NCI-H460 (cell line): ENCODE measurements around the gene NLGN2. TPM values are rescaled to one million over a fixed set of nuclear protein-coding genes. Genes with fewer than 3 reads are reported as not detected.

Experiments used
- DNase-seq: peaks from one replicate; pipeline ENCODE4 v3.0.0-alpha.2; 2016; ENCODE audit warnings: low read depth; ENCODE audit errors: extremely low read depth
- total RNA-seq: library from RNA; depleted of rRNA; stranded (reverse); fragments of >200 nt; shearing (Covaris generic); gene quantifications from 2 replicates; pipeline ENCODE4 v1.2.3, GENCODE V29; 2014; rRNA removed

Gene NLGN2
- total RNA-seq, 1 experiment from 2014 or later, result 6.2 TPM

DNA sequence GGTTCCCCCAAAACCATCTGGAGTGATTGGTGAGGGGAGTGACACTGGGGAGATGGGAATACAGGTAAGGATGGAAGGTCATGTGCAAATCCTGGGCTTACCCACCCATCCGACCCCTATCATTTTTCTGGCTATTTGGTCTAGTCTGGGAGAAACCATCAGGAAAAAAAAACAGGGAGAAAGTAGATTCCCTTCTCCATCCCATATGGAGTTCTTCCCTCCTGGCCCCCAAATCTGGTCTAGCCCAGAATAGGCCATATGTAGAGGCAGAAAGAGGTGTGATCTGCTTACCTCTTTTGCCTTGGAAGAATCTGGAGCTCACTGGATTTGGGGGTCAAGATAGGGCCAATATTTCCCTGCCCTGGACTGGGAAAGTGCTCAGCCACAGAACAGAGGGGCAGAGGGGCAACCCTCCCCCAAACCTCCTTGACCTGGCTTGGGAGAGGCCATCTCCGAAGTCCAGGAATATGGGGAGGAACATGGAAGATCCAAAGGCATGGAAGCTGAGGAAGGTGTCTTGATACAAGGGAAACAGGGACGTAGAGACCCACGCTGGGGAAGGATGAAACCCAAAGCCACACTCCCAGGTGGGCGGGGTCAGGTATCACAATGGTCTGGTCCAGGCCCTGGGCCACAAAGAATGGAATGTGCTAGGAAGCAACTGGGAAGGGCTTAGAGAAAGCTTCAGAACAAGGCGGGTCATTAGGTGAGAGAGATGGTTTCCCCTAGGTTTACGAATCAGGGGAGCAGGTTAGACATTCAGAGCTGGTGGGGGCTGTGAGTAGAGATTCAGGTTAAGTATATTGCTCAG is 53.4 kb downstream of the NLGN2 start:
- no peak for DNase-seq

- no peak for DNase-seq
Measured at GRCh38 chr17:7462474-7463371, 55.1 kb downstream of the NLGN2 start.

GRCh38 chr17:7463372-7463846 is 55.8 kb downstream of the NLGN2 start:
- no peak for DNase-seq

GRCh38 chr17:7464081-7464480 is 56.4 kb downstream of the NLGN2 start:
- DNase-seq, result no peak

- no peak for DNase-seq
Measured at GRCh38 chr17:7465597-7466275, 58.1 kb downstream of the NLGN2 start.

GRCh38 chr17:7466318-7466638 is 58.6 kb downstream of the NLGN2 start:
- DNase-seq, result no peak

DNA sequence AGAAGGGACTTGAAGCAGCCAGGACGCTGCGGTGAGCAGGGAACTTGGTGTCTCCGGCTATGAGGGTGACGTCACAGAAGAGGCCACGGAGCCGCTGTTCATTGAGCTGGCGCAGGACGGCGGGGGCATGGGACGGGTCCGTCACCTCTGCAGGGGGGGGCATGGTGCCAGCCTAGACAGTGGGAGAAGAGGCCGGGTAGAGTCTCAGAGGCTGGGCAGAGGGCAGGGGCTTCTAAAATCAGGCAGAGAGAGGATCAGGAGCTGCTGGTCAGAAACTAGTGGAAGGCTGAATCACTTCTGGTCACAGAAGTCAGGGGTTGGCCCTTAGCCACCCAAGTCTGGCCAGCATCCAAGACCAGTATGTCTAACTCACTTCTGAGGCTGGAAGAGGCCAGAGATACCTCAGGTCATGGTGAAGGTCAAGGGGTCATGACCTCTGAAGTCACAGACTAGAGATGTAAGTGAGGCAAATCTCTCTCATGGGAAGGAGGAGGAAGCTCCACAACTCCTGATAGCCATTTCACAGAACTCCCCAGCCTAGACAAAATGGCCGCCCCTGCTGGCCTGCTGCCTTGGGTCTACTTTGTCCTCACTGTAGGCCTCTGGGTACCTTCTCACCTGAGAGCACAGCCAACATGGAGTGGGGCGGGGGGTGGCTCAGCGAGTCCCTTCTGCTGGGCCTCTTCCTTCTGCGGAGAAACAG is 59.1 kb downstream of the NLGN2 start:
- no peak for DNase-seq

- DNase-seq, result no peak
Measured at GRCh38 chr17:7467498-7467897, 59.9 kb downstream of the NLGN2 start.

- no peak for DNase-seq
Measured at GRCh38 chr17:7468290-7468689, 60.6 kb downstream of the NLGN2 start.

- DNase-seq, result no peak
Measured at GRCh38 chr17:7468804-7469389, 61.3 kb downstream of the NLGN2 start.

Other genes with a start within 250 kb of the NLGN2 start
- gene ASGR1, start 228.5 kb upstream of the NLGN2 start, total RNA-seq, result 0.22 TPM in 1 of 2 replicates, not detected in the other
- 3.6 and 3.7 TPM in 2 replicates for gene DLG4, start 188.0 kb upstream of the NLGN2 start, total RNA-seq
- 249 and 250 TPM in 2 replicates for gene ACADVL, start 187.9 kb upstream of the NLGN2 start, total RNA-seq
- gene DVL2, start 173.3 kb upstream of the NLGN2 start, total RNA-seq, result 49.5 and 54.9 TPM in 2 replicates
- 32.5 and 38.8 TPM in 2 replicates for gene PHF23, start 168.4 kb upstream of the NLGN2 start, total RNA-seq
- 150 and 175 TPM in 2 replicates for gene GABARAP, start 165.4 kb upstream of the NLGN2 start, total RNA-seq
- gene CTDNEP1, start 156.1 kb upstream of the NLGN2 start, total RNA-seq, result 46.9 and 48.4 TPM in 2 replicates
- gene ELP5, start 155.6 kb upstream of the NLGN2 start, total RNA-seq, result 60.6 and 61.4 TPM in 2 replicates
- 12.6 and 13.2 TPM in 2 replicates for gene CLDN7, start 145.4 kb upstream of the NLGN2 start, total RNA-seq
- gene SLC2A4, start 126.1 kb upstream of the NLGN2 start, total RNA-seq, result not detected in 2 replicates
- gene YBX2, start 113.2 kb upstream of the NLGN2 start, total RNA-seq, result 0.06 and 0.15 TPM in 2 replicates
- gene EIF5A, start 100.2 kb upstream of the NLGN2 start, total RNA-seq, result 659 and 733 TPM in 2 replicates
- gene GPS2, start 92.5 kb upstream of the NLGN2 start, total RNA-seq, result 63.3 and 64.2 TPM in 2 replicates
- 15.0 and 22.7 TPM in 2 replicates for gene NEURL4, start 78.5 kb upstream of the NLGN2 start, total RNA-seq
- gene ACAP1, start 71.3 kb upstream of the NLGN2 start, total RNA-seq, result 0.02 TPM in 1 of 2 replicates, not detected in the other
- gene KCTD11, start 55.7 kb upstream of the NLGN2 start, total RNA-seq, result 5.0 and 6.0 TPM in 2 replicates
- not detected in 2 replicates for gene TMEM95, start 52.7 kb upstream of the NLGN2 start, total RNA-seq
- 3.5 and 3.9 TPM in 2 replicates for gene TNK1, start 26.8 kb upstream of the NLGN2 start, total RNA-seq
- 31.3 and 32.4 TPM in 2 replicates for gene PLSCR3, start 13.3 kb upstream of the NLGN2 start, total RNA-seq
- gene TMEM256, start 3.7 kb upstream of the NLGN2 start, total RNA-seq, result 107 and 202 TPM in 2 replicates
- gene SPEM1, start 12.5 kb downstream of the NLGN2 start, total RNA-seq, result not detected in 2 replicates
- not detected in 2 replicates for gene SPEM2, start 17.8 kb downstream of the NLGN2 start, total RNA-seq
- gene SPEM3, start 21.0 kb downstream of the NLGN2 start, total RNA-seq, result not detected in 2 replicates
- 6.3 and 7.9 TPM in 2 replicates for gene TMEM102, start 27.6 kb downstream of the NLGN2 start, total RNA-seq
- gene FGF11, start 31.7 kb downstream of the NLGN2 start, total RNA-seq, result 1.2 TPM in 2 replicates
- gene CHRNB1, start 37.2 kb downstream of the NLGN2 start, total RNA-seq, result 3.6 and 3.8 TPM in 2 replicates
- 14.7 and 15.3 TPM in 2 replicates for gene ZBTB4, start 71.8 kb downstream of the NLGN2 start, total RNA-seq
- not detected in 2 replicates for gene SLC35G6, start 73.6 kb downstream of the NLGN2 start, total RNA-seq
- gene POLR2A, start 76.5 kb downstream of the NLGN2 start, total RNA-seq, result 27.1 and 35.3 TPM in 2 replicates
- 6.9 and 8.1 TPM in 2 replicates for gene TNFSF12, start 141.2 kb downstream of the NLGN2 start, total RNA-seq
- gene TNFSF13, start 150.9 kb downstream of the NLGN2 start, total RNA-seq, result 0.63 and 1.4 TPM in 2 replicates
- 92.2 and 102 TPM in 2 replicates for gene SENP3, start 154.1 kb downstream of the NLGN2 start, total RNA-seq
- gene CD68, start 171.8 kb downstream of the NLGN2 start, total RNA-seq, result 24.5 and 29.4 TPM in 2 replicates
- gene MPDU1, start 176.0 kb downstream of the NLGN2 start, total RNA-seq, result 107 and 133 TPM in 2 replicates
- gene SOX15, start 182.2 kb downstream of the NLGN2 start, total RNA-seq, result 0.47 TPM in 1 of 2 replicates, not detected in the other
- 72.6 and 73.3 TPM in 2 replicates for gene FXR2, start 207.1 kb downstream of the NLGN2 start, total RNA-seq
- 51.5 and 53.9 TPM in 2 replicates for gene SAT2, start 220.0 kb downstream of the NLGN2 start, total RNA-seq
- 0.10 TPM in 1 of 2 replicates, not detected in the other for gene SHBG, start 222.3 kb downstream of the NLGN2 start, total RNA-seq
- gene ATP1B2, start 243.1 kb downstream of the NLGN2 start, total RNA-seq, result not detected in 2 replicates